ENCODE results near the gene PAPPA2.
"Not testable (repeated sequence)": the region's sequence is repeated elsewhere in the genome, so short reads cannot be mapped to it uniquely, and the experiment has no call there.

Gene PAPPA2

GRCh38 chr1:176745945-176746344, 283.0 kb downstream of the PAPPA2 start:
- Mint-ChIP-seq H3K36me3 (no peaks in the 10 kb centered on the region), H3K27ac (no peak overlapping the region), H3K4me1 (no peaks in the 10 kb centered on the region), H3K27me3 (no peaks in the 10 kb centered on the region), H3K9me3 (no peaks in the 10 kb centered on the region), H3K4me3 (no peak overlapping the region)
- CTCF ChIA-PET: no interaction called here
- DNase-seq: no peak

GRCh38 chr1:176752505-176752904, 289.5 kb downstream of the PAPPA2 start:
- Mint-ChIP-seq H3K9me3 (no peaks in the 10 kb centered on the region), H3K27me3 (no peaks in the 10 kb centered on the region), H3K27ac (no peak overlapping the region), H3K4me1 (no peaks in the 10 kb centered on the region), H3K4me3 (no peak overlapping the region), H3K36me3 (no peaks in the 10 kb centered on the region)
- CTCF ChIA-PET: no interaction called here
- DNase-seq: no peak

GRCh38 chr1:176754676-176755075, 291.7 kb downstream of the PAPPA2 start:
- no peak overlapping the region for H3K27ac Mint-ChIP-seq
- no peak for DNase-seq
- no peaks in the 10 kb centered on the region for H3K27me3 Mint-ChIP-seq
- H3K4me3 Mint-ChIP-seq: no peak overlapping the region
- no peaks in the 10 kb centered on the region for H3K4me1 Mint-ChIP-seq
- CTCF ChIA-PET: interaction anchor here (1.1 kb wide), 1 partner anchor 195 kb away, joined by 3 read pairs; no protein-coding TSS in a partner anchor
- no peaks in the 10 kb centered on the region for H3K9me3 Mint-ChIP-seq
- H3K36me3 Mint-ChIP-seq: no peaks in the 10 kb centered on the region

GRCh38 chr1:176756817-176757216, 293.8 kb downstream of the PAPPA2 start:
- H3K27me3 Mint-ChIP-seq, CTCF ChIA-PET, H3K9me3 Mint-ChIP-seq, H3K4me1 Mint-ChIP-seq, H3K4me3 Mint-ChIP-seq, H3K36me3 Mint-ChIP-seq, DNase-seq, H3K27ac Mint-ChIP-seq: not testable (repeated sequence)

GRCh38 chr1:176765608-176766007, 302.6 kb downstream of the PAPPA2 start:
- DNase-seq: no peak
- H3K36me3 Mint-ChIP-seq: no peaks in the 10 kb centered on the region
- H3K9me3 Mint-ChIP-seq: no peaks in the 10 kb centered on the region
- no peak overlapping the region for H3K27ac Mint-ChIP-seq
- H3K4me3 Mint-ChIP-seq: no peak overlapping the region
- no peaks in the 10 kb centered on the region for H3K27me3 Mint-ChIP-seq
- H3K4me1 Mint-ChIP-seq: no peaks in the 10 kb centered on the region
- CTCF ChIA-PET: no interaction called here

- H3K9me3 Mint-ChIP-seq: no peaks in the 10 kb centered on the region
- H3K4me3 Mint-ChIP-seq: no peak overlapping the region
- H3K36me3 Mint-ChIP-seq: no peaks in the 10 kb centered on the region
- H3K27me3 Mint-ChIP-seq: no peaks in the 10 kb centered on the region
- no peaks in the 10 kb centered on the region for H3K4me1 Mint-ChIP-seq
- no peak for DNase-seq
- CTCF ChIA-PET: no interaction called here
- no peak overlapping the region for H3K27ac Mint-ChIP-seq
Observed at GRCh38 chr1:176766779-176767178, 303.8 kb downstream of the PAPPA2 start.

GRCh38 chr1:176767714-176768136, 304.8 kb downstream of the PAPPA2 start:
- CTCF ChIA-PET: no interaction called here
- Mint-ChIP-seq H3K9me3 (no peaks in the 10 kb centered on the region), H3K27me3 (no peaks in the 10 kb centered on the region), H3K4me3 (no peak overlapping the region), H3K36me3 (no peaks in the 10 kb centered on the region), H3K4me1 (no peaks in the 10 kb centered on the region), H3K27ac (no peak overlapping the region)
- DNase-seq: no peak

GRCh38 chr1:176768532-176768931, 305.6 kb downstream of the PAPPA2 start:
- Mint-ChIP-seq H3K27ac (no peak overlapping the region), H3K27me3 (no peaks in the 10 kb centered on the region), H3K4me3 (no peak overlapping the region), H3K36me3 (no peaks in the 10 kb centered on the region), H3K9me3 (no peaks in the 10 kb centered on the region), H3K4me1 (no peaks in the 10 kb centered on the region)
- no peak for DNase-seq
- CTCF ChIA-PET: no interaction called here

GRCh38 chr1:176770066-176770465, 307.1 kb downstream of the PAPPA2 start:
- Mint-ChIP-seq H3K9me3 (no peaks in the 10 kb centered on the region), H3K4me3 (no peak overlapping the region), H3K27me3 (no peaks in the 10 kb centered on the region), H3K27ac (no peak overlapping the region), H3K4me1 (no peaks in the 10 kb centered on the region), H3K36me3 (no peaks in the 10 kb centered on the region)
- no peak for DNase-seq
- CTCF ChIA-PET: no interaction called here

- no peaks in the 10 kb centered on the region for H3K4me1 Mint-ChIP-seq
- H3K36me3 Mint-ChIP-seq: no peaks in the 10 kb centered on the region
- no peak overlapping the region for H3K27ac Mint-ChIP-seq
- no peaks in the 10 kb centered on the region for H3K9me3 Mint-ChIP-seq
- no peaks in the 10 kb centered on the region for H3K27me3 Mint-ChIP-seq
- H3K4me3 Mint-ChIP-seq: no peak overlapping the region
- DNase-seq: no peak
- CTCF ChIA-PET: no interaction called here
Observed at GRCh38 chr1:176773038-176773437, 310.1 kb downstream of the PAPPA2 start.

GRCh38 chr1:176774224-176774623, 311.2 kb downstream of the PAPPA2 start:
- H3K27ac Mint-ChIP-seq: no peak overlapping the region
- DNase-seq: no peak
- H3K27me3 Mint-ChIP-seq: no peaks in the 10 kb centered on the region
- no peaks in the 10 kb centered on the region for H3K9me3 Mint-ChIP-seq
- H3K4me1 Mint-ChIP-seq: no peaks in the 10 kb centered on the region
- CTCF ChIA-PET: no interaction called here
- H3K36me3 Mint-ChIP-seq: no peaks in the 10 kb centered on the region
- H3K4me3 Mint-ChIP-seq: no peak overlapping the region

GRCh38 chr1:176775378-176775777, 312.4 kb downstream of the PAPPA2 start:
- no peaks in the 10 kb centered on the region for H3K27me3 Mint-ChIP-seq
- H3K4me1 Mint-ChIP-seq: no peaks in the 10 kb centered on the region
- DNase-seq: no peak
- CTCF ChIA-PET: no interaction called here
- H3K4me3 Mint-ChIP-seq: no peak overlapping the region
- H3K9me3 Mint-ChIP-seq: no peaks in the 10 kb centered on the region
- H3K27ac Mint-ChIP-seq: no peak overlapping the region
- H3K36me3 Mint-ChIP-seq: no peaks in the 10 kb centered on the region

GRCh38 chr1:176775996-176776395, 313.0 kb downstream of the PAPPA2 start:
- no peak for DNase-seq
- CTCF ChIA-PET: no interaction called here
- Mint-ChIP-seq H3K27me3 (no peaks in the 10 kb centered on the region), H3K36me3 (no peaks in the 10 kb centered on the region), H3K27ac (no peak overlapping the region), H3K4me3 (no peak overlapping the region), H3K4me1 (no peaks in the 10 kb centered on the region), H3K9me3 (no peaks in the 10 kb centered on the region)

GRCh38 chr1:176778056-176778455, 315.1 kb downstream of the PAPPA2 start:
- no peaks in the 10 kb centered on the region for H3K9me3 Mint-ChIP-seq
- no peaks in the 10 kb centered on the region for H3K4me1 Mint-ChIP-seq
- no peak overlapping the region for H3K4me3 Mint-ChIP-seq
- no peaks in the 10 kb centered on the region for H3K36me3 Mint-ChIP-seq
- H3K27me3 Mint-ChIP-seq: no peaks in the 10 kb centered on the region
- CTCF ChIA-PET: no interaction called here
- no peak overlapping the region for H3K27ac Mint-ChIP-seq
- no peak for DNase-seq

GRCh38 chr1:176779992-176780328, 317.0 kb downstream of the PAPPA2 start:
- Mint-ChIP-seq H3K9me3 (no peaks in the 10 kb centered on the region), H3K36me3 (no peaks in the 10 kb centered on the region), H3K4me1 (no peaks in the 10 kb centered on the region), H3K27ac (no peak overlapping the region), H3K27me3 (no peaks in the 10 kb centered on the region), H3K4me3 (no peak overlapping the region)
- no peak for DNase-seq
- CTCF ChIA-PET: no interaction called here

GRCh38 chr1:176783309-176783708, 320.3 kb downstream of the PAPPA2 start:
- no peaks in the 10 kb centered on the region for H3K27me3 Mint-ChIP-seq
- H3K4me1 Mint-ChIP-seq: no peaks in the 10 kb centered on the region
- CTCF ChIA-PET: no interaction called here
- no peaks in the 10 kb centered on the region for H3K36me3 Mint-ChIP-seq
- no peaks in the 10 kb centered on the region for H3K9me3 Mint-ChIP-seq
- no peak overlapping the region for H3K4me3 Mint-ChIP-seq
- no peak for DNase-seq
- H3K27ac Mint-ChIP-seq: no peak overlapping the region
